ENCODE results near the gene SCO2.

Gene SCO2, protein sequence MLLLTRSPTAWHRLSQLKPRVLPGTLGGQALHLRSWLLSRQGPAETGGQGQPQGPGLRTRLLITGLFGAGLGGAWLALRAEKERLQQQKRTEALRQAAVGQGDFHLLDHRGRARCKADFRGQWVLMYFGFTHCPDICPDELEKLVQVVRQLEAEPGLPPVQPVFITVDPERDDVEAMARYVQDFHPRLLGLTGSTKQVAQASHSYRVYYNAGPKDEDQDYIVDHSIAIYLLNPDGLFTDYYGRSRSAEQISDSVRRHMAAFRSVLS

GRCh38 chr22:50525104-50525857, at the start of gene SCO2:
TSS of gene SCO2 (minus strand) at chr22:50525598. CDS start at chr22:50524411, 1,187 bp downstream.
- peak; percentile 74 for DNase-seq

GRCh38 chr22:50574383-50574755, 49.0 kb upstream of the SCO2 start:
- DNase-seq = no peak

GRCh38 chr22:50573491-50574382, 48.3 kb upstream of the SCO2 start:
- DNase-seq = no peak

DNA sequence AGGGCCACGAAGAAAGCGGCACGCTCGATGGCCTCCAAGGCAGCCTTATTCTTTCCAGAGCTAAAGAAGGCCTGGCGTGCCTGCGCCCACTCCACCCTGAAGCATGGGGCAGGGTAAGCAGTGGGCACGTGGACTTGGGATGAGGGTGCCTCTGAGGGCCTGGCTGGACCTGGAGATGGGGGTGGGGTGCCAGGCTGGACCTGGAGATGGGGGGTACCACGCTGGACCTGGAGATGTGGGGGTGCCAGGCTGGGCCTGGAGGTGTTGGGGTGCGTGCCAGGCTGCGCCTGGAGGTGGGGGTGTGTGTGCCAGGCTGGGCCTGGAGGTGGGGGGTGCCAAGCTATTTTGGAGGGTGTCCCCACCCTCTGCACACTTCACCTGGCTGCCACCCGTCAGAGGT, 47.6 kb upstream of the SCO2 start:
- DNase-seq = no peak

DNA sequence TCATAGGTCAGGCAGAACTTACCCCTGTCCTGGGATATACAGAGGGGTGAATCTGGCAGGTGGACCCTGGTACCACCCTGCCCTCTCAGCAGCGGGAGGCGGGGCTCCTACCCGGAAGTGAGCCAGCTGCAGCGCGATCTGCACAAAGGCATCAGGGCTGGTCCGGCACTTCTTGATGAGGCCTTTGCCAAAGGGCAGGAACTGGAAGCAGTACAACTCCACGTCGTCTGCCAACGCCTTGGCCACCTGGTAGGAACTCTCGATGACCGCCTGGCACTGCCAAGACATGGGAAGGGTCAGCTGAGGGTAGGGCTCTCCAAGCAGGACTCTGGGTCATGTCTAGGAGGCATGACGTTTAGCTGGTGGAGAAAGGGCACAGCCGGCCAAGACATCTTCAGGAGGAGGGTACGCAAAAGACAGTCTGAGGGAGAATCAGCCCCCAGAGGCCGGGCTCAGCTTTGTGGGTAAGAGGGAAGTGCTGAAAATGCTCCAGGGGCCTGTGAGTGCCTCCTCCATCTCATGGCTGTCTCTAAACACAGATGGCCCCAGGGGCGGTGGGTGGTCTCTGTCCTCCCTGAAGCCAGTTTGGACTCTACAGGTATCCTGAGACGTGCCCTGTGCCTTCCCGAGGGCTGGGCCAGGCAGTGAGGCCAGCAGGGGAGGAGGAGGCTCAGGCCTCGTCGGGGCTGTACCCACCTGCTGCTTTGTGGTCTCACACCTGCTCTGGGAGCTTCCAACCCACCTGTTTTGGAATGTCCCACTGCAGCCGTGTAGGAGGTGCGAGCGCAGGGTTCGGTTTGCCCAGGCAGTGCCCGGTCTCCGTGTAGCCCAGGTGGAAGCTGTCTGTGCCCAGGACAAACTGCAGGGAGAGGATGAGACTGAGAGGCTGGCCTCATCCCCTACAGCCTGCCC, 46.1 kb upstream of the SCO2 start:
- no peak for DNase-seq

- DNase-seq = no peak
Observed at GRCh38 chr22:50570861-50571260, 45.5 kb upstream of the SCO2 start.

- DNase-seq = no peak
Observed at GRCh38 chr22:50569896-50570535, 44.6 kb upstream of the SCO2 start.

DNA sequence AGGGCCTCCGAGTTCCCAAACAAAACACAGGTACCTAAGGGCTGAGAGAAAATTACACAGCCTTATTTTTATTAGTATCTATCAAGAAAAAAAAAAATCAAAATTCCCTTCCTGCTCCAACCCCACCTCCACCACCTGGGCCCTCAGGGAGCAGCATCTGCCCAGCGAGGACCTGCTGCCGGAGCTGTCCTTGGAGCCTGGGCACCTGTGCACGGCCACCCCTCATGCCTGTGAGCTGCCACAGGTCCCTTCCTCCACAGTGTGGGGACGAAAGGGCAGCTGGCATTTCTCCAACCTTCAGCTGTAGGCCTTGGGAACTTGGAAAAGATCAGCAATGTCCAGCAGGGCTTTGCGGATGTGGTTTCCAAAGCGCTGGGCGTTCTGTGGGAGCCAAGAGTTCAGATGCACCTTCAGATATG, 43.7 kb upstream of the SCO2 start:
- no peak for DNase-seq

DNA sequence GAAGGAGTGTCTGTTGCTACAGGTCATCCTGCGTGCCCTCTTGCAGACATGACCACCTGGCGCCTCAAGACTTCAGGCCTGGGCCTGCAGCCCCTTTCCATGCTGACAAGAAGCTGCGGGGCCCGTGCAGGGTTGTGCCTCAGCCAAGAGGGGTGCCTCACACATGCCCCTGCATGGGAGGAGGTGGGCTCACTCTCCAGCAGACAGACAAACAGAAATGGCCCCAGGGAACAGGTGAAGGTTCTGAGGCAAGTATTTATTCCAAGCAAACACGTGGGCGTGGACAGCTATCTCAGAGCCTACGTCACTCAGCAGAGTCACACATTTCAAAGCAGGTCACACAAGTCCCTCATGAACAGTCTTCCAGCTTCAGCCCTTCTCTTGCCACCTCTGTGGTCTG, 43.2 kb upstream of the SCO2 start:
- no peak for DNase-seq

- no peak for DNase-seq
Observed at GRCh38 chr22:50567721-50568252, 42.4 kb upstream of the SCO2 start.

DNA sequence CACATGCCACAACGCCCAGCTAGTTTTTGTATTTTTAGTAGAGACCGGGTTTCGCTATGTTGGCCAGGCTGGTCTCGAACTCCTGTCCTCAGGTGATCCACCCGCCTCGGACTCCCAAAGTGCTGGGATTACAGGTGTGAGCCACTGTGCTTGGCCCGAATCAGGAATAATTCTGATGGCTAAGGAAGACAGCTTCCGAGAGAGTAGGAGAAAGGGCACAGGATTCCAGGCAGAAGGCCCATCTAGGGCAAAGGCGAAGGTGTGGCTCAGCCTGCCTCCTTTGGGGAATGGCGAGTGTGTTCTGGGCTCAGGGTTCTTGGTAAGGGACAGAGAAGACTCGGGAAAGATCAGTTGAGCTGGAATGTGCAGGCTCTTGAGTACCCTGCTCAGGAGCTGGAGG, 38.9 kb upstream of the SCO2 start:
- no peak for DNase-seq

GRCh38 chr22:50563413-50564160, 38.2 kb upstream of the SCO2 start:
- no peak for DNase-seq

DNA sequence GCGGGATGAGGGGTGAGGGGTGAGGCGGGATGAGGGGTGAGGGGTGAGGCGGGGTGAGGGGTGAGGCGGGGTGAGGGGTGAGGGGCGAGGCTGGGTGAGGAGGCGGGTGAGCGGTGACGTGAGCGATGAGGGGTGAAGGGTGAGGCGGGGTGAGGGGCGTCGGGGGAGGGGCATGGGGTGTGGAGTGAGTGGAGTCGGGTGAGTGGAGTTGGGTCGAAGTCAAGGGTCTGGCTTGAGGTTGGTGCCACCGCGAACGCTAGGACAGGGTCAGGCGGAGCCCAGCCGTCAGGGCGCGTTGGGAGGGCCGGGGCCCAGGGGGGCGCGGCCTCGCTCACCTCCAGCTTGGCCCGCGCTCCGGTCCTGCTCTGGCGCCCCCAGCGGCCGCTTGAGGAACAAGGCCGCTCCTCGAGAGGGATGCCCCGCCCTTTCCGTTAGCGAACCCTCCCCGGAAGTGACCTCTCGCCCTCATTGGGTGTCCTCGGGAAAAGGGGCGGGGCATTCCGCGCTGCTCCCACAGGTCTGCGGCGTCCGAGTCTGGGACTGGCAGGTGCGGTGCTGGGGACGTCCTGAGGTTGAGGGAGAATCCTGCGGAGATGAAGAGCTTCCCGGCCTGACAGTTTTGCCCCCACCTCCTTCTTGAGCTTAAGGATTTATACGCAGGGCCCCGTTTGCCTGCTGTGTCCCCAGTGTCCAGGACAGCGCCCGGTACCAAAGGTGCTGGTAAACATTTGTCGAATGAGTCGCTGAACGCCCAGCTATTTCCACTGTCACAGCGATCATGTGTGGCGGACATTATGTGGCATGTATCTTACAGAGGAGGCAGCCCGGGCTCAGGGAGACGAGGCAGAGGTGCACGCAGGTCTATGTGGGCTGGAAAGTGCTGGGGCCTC, 37.4 kb upstream of the SCO2 start, which contains the start of gene SYCE3:
SYCE3 (minus strand) TSS at position 397 of the 890 bp plus-strand sequence. CDS start 6,514 bp downstream, outside the sequence.
- DNase-seq = peak; percentile 80

DNA sequence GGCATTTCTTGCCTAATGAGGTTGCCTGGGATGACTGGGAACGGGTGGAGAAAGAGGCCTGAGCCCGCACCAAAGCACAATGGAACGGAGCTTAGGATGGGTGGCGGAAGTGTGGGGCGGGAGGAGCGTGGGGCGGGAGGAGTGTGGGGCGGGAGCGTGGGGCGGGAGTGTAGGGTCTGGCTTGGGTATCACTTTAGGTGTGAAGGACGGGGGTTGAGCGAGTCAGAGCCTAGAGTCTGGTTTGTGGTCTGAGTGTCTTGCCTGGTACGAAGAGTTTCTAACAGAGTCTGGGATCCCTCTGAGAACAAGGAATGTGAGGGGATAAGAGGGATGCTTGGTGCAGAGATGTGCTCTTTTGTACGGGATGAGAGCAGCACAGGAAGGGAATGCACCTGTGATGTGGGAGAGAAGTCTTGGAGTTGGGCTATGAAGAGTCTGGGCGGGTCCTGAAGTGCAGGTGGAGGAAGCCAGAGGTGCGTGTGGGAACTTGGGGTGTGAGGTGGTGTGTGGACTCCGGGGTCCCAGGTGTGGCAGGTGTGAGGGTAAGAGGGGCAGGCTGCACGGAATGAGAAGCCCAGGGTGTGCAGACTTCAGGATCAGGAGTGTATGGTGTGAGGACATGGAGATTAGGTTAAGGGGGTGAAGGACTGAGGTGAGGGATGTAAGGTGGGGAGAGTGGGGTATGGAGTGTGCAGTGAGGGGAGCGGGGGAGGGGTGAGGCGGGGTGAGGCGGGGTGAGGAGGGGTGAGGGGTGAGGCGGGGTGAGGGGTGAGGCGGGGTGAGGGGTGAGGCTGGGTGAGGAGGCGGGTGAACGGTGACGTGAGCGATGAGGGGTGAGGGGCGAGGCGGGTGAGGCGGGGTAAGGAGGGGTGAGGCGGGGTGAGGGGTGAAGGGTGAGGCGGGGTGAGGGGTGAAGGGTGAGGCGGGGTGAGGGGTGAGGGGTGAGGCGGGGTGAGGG, 36.3 kb upstream of the SCO2 start:
- no peak for DNase-seq

DNA sequence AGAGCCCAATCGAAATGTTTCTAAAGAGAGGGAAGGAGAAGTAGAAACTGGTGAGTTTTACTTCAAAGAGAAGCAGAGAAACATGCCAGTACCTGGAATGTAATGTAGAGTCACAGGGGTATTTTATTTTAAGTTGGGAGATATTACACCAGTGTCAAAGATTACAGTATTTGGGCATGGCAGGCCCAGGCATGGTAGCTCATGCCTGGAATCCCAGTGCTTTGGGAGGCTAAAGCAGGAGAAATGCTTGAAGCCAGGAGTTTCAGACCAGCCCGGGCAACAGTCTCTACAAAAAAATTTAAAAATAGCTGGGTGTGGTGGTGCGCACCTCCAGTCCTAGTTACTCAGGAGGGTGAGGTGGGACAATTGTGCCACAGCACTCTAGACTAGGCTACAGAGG, 34.6 kb upstream of the SCO2 start:
- no peak for DNase-seq

GRCh38 chr22:50556703-50557102, 31.3 kb upstream of the SCO2 start:
- no peak for DNase-seq

- DNase-seq = no peak
Observed at GRCh38 chr22:50553310-50553709, 27.9 kb upstream of the SCO2 start.

- no peak for DNase-seq
Observed at GRCh38 chr22:50551160-50551752, 25.9 kb upstream of the SCO2 start.

Measured in NCI-H1092 (cell line).